Hematopoietic multipotent progenitor cell treated with erythropoietin and hydrocortisone succinate and interleukin-3 and kit ligand, for 17 days (in vitro differentiated cells): ENCODE data around the gene SAMD4B.
"Not testable (repeated sequence)": the region's sequence is repeated elsewhere in the genome, so short reads cannot be mapped to it uniquely, and the experiment has no call there.

Source experiments
- DNase-seq: peaks from one replicate; pipeline ENCODE4 v3.0.0-alpha.2; 2015; ENCODE audit warnings: low spot score

SAMD4B gene

DNA sequence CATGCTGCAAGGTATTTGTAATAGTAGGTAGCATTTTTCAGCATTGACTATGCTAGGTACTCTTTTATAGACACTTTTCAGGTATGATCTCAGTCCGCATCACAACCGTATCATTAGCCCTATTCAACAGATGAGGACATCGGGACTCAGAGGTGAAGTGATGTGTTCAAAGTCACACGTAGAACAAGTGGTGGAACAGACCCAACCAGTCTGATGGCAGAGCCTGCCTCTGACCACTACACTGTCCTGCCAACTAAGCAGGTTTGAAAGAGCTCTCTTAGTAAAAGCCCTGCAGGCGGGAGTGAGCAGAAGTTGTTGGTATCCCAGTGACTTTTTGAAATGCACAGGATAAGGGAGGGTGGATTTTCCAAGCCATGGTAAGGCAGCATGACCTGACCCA lies 28.5 kb downstream of the SAMD4B start:
- DNase-seq = no peak

DNA sequence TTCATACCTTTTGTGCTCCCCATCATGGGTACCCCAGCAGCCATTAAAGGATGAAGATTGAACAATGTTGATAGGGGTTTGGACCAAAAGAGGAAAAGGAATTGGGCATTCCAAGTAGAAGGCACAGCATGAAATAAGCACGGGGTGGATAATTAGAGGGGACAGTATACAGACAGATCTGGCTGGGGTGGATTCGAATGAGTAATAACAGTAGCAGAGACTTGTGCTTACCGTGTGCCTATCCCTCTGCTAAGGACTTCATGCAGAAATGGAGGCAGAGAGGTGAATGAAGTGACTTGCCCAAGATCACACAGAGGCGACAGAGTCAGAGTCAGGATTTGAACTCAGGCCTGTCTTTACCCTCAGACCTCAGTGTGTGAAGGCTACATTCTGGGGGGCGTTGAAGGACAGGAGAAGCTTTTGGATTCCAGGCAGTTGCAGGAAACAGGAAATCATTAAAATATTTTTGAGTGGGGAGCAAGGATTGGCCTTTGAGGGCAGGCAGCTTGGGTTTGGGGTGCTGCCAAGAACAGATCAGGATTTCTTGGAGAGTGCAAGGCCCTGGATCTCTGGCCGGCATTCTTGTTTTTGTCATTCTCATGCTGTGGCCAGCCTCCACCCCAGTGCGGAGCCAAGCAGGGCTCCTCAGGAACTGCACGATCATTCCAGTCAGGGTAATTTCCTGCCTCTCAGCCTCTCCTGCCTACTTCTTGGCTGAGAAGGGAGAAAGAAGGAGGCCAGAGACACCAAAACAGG lies 30.0 kb downstream of the SAMD4B start:
- DNase-seq = no peak

DNA sequence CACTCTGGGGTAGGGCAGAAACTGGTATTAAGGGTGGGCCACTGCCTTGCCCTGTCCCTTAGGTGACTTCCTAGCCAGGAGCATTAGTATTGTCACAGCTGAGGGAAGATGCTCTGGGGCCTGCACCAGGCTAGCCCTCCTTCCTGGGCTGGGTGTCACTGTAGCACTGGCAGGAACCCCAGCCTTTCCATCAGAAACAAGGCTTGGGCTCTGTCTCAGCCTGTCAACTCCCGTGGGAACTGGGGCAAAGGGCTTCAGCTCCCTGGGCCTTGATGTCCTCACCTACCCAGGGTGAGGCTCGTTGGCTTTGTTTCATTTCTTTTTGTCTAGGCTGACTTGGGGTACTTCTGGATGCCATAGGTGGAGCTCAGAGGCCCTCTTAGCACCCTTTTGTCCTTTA lies 30.7 kb downstream of the SAMD4B start:
- DNase-seq = no peak

DNA sequence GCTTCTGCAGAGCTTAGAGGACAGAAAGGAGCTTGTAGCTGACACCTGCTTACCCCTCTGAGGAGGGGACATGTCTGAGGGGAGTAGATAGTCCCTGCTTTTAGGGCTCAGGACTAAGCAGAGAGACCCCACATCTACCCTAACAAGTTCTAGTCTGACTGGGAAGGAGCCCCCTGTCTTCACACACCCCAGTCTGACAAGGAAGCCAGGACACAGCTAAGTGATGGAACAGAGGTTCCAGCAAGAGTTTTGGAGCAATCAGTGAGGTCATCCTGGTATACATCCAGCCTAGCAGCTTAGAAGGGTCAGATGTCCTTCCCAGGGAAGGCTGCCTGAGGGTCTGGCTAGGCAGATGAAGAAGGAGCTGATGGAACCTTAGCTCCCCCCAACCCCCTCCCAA lies 33.7 kb downstream of the SAMD4B start:
- DNase-seq = no peak

DNA sequence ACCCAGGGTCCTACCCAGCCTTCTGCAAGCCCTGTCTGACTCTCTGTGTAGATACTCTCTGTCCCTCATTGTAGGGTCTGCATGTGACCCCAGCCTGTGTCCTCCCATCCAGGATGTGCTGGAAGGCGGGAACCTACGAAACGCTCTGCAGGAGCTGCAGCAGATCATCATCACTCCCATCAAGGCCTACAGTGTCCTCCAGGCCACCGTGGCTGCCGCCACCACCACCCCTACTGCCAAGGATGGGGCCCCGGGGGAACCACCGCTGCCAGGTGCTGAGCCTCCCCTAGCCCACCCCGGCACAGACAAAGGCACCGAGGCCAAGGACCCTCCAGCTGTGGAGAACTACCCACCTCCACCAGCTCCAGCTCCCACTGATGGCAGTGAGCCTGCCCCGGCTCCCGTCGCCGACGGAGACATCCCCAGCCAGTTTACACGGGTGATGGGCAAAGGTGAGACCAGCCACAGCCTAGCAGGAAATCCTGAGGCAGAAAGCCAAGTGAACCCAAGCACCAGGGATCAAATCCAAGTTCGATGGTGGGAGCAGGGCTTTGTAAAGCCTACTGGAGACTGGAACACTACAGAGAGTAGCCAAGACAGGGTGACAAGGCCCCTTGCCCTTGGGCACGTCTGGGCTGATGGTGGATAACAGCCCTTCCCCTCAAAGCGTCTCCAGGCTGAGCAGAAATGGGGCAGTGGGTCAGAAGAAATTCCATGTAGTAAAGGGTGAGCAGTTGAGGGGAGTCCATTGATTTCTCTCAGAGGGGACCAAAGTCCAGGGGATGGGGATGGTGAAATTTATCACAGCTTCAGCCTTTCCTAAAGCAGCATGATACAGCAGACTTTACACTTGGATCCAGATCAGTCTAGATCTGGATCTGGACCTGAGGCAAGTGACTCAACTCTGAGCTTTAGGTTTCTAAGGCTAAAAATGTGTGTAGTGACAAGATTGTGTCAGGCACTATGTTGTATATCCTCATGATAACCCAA lies 35.4 kb downstream of the SAMD4B start:
- DNase-seq = no peak

DNA sequence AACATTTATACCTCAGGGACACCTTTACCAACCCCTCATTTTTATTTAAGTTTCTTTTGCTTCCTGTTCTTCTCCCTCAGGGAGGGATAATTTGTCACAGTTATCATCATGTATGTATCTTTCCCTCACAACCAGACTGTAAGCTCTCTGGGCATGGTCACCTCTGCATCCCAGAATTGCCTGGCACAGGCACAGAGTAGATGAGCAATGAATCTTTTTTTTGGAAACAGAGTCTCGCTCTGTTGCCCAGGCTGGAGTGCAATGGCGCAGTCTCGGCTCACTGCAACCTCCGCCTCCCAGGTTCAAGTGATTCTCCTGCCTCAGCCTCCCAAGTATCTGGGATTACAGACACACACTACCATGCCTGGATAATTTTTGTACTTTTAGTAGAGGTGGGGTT lies 37.1 kb downstream of the SAMD4B start:
- DNase-seq = not testable (repeated sequence)

DNA sequence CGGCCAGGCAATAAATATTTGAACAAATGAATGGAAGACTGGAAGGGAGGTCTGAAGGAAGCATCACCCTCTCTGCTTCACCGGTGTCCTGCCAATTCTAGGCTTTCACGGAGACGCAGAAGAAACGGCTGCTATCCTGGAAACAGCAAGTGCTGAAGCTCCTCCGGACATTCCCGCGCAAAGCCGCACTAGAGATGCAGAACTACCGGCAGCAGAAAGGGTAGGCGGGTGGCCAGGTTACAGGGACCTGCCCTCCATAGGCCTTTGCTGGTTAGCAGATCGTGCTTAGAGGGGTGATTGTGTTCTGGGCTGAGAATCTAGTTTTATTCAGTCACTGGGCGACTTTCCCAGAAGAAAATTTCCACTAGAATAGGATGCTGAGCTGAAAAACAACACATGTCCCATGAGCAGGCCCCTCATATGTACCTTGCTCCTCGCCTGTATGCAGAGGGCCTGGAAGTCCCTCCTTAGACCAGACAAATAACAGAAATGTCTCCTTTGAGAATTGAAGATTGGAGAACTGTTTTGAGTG lies 37.7 kb downstream of the SAMD4B start:
- no peak for DNase-seq

DNA sequence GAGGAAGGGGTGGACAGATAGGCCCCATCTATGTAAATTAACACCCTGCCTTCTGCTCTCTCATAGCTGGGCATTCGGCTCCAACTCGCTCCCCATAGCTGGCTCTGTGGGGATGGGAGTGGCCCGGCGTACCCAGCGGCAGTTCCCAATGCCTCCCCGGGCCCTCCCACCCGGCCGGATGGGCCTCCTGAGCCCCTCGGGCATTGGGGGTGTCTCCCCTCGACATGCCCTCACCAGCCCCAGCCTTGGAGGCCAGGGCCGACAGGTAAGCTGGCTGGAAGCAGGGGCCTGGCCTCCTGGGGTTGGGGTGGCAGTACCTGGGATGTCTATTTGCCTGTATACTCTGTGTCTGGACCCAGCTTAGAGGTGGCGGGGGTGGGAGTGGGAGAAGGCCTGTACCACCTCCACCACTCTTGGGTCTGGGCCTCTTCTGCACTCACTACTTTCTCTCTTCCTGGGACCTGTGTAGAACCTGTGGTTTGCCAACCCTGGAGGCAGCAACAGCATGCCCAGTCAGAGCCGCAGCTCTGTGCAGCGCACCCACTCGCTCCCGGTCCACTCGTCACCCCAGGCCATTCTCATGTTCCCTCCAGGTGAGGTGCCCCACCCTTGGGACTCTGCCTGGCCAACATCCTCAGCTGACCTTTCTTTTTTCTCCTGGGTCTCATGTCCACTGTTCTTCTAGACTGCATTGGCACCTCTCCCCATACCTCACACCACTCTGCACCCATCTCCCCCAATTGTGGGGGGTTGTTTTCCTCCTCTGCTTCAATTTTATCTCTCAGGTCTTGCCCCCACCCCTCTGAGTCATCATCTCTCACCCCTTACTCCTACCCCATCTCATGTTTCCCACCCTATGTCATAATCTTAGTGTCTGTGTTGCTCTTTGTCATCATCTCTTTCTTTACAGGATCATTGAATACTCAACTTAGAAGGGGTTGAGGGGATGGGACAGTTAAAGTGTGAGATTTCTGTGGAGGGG lies 38.6 kb downstream of the SAMD4B start:
- no peak for DNase-seq

DNA sequence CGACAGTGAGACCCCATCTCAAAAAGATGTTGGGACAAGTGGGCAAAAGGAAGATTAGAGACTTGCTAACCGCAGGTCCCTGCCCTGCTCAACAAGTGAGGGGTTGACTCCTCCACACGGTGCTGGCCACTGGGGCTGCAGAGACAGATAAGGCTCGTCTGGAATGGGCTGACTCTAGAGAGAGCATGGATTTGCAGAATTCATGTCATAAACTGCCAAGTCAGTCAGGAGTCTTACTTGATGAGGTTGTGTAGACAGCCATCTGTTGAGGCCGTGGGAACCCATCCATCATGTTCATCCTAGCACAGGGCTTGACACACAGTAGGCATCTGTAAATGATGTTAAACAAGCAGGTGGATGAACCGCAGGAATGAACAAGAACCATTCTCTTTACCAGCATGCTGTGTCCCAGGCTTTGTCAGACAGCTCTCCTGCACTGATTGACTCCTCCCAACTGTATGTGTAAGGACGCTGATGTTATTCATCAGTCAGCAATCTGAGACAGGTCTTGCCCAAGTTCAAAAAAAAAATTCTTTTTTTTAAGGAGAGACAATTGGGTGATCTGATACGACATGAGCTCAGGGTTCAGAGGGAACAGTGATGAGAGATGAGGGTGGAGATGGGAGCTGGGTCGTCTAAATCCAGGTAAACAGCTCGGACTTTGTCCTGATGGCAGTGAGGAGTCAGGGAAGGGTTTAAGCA lies 39.8 kb downstream of the SAMD4B start:
- no peak for DNase-seq

DNA sequence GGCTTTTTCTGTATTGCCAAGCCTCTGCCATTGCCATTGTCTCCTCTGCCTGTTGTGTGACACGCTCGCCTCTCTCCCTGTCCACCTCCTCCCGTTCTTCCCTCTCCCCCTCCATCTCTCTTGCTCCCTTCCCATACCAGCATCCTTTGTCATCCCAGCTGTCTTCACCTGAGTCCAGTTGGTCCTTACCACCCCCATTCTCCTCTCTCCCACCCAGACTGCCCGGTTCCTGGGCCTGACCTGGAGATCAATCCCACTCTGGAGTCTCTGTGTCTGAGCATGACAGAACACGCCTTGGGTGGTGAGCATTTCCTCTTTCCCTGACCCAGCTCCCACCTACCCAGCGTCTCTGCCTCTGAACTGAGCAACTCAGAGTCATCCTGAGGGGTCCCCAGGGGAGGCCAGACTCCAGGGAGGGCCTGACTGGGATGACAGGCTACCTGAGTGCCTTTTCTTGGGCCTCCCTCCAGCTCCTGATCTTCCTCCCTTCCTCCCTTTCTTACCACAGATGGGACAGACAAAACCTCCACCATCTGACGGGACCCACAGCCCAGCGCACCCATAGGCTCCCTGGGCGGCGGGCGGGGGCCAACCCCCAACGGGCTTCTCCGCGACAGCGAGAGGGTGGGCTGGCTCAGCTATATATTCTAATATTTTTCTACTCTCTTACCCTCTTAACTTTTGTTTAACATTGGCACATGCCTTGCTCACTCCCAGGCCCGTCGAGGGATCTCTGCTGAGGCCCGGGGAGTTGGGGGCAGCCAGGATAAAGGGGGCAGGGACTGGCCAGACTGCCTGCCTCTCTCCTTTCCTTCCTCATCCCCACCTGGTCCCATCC lies 41.0 kb downstream of the SAMD4B start:
- DNase-seq = no peak

DNA sequence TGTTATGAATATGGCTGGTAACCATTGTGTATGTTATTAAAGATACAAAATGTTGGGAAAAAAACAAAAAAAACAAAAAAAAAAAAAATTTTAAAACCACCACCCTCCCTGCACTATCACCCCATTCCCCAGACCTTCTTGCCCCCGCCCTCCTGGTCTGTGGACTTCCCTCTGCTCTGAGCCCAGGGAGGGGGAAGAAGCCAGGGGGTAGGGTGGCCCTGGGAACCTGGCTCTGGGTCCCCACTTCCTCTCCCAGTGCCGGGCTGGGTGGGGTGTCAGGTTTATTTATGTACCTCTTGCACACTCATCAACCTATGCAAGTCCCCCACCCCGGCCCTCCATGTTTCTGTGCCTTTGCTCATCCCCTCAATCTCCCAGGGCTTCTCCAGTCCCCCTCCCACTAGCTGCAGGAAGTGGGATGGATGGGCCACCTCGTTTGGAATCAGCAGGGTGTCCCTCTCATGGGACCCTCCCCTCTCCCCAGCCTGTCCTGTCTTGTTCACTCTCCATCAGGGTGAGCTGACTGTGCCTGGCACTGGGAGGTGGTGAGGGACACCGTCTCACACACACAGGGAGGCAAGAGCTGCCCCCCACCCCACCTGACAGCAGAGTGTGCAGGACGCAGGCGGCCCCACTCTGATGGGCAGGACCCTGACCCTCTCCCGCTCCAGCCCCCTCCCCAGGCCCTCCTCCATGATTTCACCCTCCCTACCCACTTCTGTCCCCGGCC lies 42.8 kb downstream of the SAMD4B start:
- no peak for DNase-seq

DNA sequence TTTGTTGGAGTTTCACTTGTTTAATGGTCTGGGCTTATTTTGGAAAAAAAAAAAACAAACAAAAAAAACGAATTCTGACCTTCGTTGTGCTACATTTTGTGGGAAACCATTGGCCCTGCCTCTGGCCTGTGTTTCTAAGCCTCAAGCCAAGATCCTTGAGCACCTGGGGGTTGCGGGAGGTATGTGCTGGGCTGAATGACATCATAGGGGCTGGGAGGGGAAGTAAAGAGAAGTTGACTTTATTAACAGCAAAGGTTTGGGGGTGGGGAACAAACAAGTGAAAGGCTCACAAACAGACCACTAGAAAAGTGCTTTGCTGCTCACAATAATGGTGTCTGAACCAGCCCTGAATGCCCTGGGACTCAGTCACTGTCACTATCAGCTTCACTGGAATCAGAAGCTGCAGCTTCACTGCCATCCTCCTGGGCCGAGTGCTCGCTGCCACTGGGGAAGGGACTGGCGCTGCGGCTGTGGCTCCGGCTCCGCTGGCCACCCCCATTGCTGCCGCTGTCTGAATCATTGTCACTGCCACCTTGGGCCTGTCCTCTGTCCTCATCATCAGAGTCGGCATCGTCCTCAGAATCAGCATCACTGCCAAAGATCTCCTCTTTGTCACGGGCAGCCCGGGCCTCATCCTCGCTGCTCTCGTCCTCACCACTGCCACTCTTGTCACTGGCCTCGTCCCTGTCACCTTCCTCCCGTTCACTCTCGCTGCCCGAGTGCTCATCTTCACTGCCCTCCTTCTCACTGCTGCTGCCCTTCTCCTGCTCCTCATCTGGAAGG lies 43.6 kb downstream of the SAMD4B start:
- DNase-seq = no peak

DNA sequence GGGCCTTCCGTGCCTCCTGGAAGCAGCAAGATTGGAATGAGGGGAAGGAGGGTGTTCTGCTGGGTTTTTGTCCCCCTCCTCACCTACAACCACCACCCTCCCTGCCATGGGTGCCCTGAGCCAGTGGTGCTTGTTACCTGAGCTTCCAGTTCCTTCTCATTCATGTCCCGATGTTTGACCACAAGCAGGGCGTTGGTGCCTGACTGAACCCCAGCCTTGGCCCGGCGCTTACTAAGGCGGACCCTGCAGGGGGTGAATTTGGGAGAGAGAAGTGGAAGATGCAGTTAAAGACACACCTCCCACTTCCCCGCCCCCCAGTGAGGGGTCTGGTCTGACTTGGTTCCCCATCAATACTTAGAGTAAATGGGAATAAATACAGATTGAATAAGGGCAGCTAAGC lies 44.3 kb downstream of the SAMD4B start:
- no peak for DNase-seq

DNA sequence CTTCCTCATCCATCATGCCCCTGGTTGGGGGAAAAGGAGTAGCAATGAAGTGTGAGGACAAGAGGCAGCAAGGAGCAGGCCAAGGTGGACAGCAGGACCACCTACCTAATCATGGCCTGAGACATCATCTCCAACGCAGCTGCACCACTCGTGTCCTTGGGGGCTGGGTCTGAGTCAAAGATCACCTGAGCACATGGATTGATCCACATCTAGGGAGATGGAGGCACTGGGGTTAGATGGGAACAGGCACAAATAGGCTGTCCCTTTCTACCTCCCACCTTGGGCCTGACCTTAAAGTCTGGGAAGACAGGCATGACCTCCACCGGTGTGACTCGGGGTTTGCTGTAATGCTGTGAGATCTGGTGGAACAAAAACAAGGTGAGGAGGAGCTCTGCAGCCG lies 46.4 kb downstream of the SAMD4B start:
- no peak for DNase-seq

DNA sequence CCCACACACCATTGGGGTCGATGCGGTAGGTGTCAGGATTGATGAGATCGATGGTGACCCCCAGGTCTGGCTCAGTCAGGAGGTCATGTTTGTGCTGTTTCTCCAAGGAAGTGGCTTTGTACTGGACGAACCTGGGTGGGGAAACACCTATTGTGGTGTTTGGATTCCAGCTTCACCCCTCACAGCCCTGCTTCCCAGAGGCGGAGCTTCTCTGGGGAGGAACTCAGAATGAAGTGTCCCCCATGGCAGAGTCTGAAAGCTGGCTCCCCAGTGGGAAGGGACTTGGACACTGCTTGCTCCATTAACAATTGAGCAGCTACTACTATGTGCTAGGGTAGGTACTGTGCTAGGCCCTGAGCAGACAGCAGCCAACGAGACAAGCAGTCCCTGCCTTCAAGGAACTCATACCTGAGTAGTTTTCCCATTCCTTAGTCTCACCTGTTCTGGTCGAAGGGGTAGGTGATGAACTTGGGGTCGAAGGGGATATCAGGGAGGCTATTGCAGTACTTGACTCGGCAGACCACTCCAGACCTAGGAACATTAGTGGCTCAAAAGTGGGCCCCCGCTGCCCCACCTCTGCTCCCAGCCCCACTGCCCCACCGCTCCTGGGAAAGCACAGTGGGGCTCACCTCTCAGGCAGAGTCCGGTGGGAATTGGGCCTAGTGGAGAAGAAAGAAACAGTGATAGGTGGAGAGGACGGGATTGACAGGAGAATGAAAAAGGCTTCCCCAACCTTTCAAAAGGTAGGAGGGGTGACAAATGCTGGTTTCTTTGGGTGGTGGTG lies 47.6 kb downstream of the SAMD4B start:
- no peak for DNase-seq

DNA sequence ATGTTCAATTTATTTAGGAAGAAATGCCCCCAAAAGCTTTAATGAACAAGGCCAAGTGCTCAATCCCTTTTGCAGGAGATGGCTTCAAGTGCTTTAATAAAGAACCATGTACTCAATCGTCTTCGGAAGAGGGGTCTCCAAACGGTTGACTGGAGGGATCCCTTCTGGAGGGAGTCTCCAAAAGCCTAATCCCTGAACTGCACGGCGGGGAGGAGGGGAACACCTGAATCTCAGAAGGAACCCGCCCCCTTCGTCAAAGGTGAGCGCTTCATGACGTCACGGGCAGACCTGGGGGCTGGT lies 48.2 kb downstream of the SAMD4B start:
- peak; percentile 80 for DNase-seq

DNA sequence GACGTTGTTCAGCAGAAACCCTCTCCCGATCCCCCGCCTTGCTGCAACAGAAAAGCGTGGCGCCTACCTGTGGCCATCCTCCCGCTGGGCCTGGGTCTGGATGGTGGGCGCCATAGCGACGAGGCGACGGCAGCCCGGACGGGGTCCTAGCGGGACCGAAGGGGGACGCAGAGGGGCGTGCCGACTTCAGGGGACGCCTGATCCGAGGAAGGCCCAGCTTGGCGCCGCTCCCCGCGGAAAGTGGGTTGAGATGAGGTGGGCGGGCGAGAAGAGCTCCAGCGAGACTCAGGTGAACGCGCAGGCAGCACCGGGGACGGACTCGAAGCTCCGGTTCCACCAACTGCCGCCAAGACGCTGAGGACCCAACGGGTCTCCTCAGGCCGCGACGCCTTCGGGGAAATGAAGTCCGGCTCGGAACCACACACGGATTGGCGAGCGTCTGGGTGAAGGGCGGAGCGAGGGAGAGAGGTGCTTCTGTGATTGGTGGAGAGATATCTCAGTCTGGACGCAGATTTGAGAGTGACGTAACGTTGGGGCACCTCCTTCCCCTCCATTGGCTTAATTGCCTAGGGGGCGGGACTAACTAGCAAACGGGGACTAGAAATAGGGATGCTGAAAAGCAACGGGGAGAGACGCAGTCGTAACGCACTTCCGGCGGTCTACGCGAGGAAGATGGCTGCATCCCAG lies 48.7 kb downstream of the SAMD4B start, which contains the start of the genes MED29 and PAF1:
Gene MED29 (plus strand): TSS at position 628 of the 687 bp plus-strand sequence. CDS start 45 bp downstream, at position 673.
Gene PAF1 (minus strand): TSS at position 356 of the 687 bp plus-strand sequence. CDS start 242 bp downstream, at position 114.
- DNase-seq = peak; percentile 100
